Lower leg skin (tissue), 3 donors: ENCODE data around the gene NRXN3.

ENCODE experiments used
- POLR2A ChIP-seq, 2 donors: fragments of 450-650 bp; IDR thresholded peaks; one replicate each; pipeline ENCODE4 v1.6.1; 2016 to 2017; ENCODE audit warnings: antibody characterized with exemption in 2 of 2, mild to moderate bottlenecking in 1 of 2, moderate library complexity in 1 of 2
- TF ChIP-seq, protein P1 (sequence below), 3 donors: fragments of 450-650 bp; IDR thresholded peaks; one replicate each; pipeline ENCODE4 v1.5.1; 2016; ENCODE audit warnings: antibody characterized with exemption in 3 of 3, mild to moderate bottlenecking in 3 of 3, moderate library complexity in 2 of 3

DNA sequence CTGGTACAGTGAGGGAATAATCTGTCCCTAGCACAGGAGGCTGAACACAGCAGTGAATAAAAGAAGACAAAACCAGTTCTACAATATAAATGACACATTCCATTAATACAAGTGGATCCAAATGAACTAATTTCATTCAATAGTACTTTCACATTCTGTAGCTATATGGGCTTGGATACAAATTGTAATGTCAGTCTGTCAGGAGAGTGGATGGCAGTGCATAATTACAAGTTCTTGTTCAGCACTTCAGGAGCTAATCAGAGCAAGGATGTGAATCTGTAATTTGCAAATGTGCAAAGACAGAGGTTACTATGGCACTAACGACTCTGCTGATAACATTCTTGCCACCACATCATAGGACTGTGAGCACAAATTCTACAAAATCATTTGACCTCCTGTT lies 1343.3 kb downstream of the NRXN3 start:
- TF ChIP-seq POLR2A (IDR thresholded peaks at IDR 0.05): no peak
- TF ChIP-seq, protein P1, sequence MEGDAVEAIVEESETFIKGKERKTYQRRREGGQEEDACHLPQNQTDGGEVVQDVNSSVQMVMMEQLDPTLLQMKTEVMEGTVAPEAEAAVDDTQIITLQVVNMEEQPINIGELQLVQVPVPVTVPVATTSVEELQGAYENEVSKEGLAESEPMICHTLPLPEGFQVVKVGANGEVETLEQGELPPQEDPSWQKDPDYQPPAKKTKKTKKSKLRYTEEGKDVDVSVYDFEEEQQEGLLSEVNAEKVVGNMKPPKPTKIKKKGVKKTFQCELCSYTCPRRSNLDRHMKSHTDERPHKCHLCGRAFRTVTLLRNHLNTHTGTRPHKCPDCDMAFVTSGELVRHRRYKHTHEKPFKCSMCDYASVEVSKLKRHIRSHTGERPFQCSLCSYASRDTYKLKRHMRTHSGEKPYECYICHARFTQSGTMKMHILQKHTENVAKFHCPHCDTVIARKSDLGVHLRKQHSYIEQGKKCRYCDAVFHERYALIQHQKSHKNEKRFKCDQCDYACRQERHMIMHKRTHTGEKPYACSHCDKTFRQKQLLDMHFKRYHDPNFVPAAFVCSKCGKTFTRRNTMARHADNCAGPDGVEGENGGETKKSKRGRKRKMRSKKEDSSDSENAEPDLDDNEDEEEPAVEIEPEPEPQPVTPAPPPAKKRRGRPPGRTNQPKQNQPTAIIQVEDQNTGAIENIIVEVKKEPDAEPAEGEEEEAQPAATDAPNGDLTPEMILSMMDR (IDR thresholded peaks at IDR 0.05): no peak
